Stimulated activated naive CD4-positive, alpha-beta T cell (primary cell): ENCODE results near the gene LMNTD1.

Experiments used
- DNase-seq, 6 experiments: peaks; one replicate each; lab custom pipeline; 2025; lab: John Stamatoyannopoulos, UW

The LMNTD1 gene

DNA sequence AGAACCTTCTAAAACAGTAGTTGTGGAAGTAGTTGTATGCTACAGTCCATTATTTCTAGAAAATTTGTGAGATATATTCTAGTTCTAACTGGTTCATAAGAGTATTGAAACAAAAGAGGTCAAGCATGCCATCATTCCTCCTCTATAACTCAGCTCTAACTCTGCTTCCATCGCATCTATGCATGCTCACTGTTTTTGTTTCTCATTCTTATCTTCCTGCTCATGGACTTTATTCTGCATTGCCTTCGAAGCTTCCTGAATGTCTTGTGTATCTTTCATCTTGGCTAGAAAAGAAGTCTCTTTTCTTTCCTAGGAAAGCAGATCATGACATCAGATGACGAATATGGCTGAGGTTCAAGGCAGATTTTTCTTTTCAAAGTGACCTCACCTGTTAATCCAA, 402 bp downstream of the LMNTD1 start:
- DNase-seq, result no peak

DNA sequence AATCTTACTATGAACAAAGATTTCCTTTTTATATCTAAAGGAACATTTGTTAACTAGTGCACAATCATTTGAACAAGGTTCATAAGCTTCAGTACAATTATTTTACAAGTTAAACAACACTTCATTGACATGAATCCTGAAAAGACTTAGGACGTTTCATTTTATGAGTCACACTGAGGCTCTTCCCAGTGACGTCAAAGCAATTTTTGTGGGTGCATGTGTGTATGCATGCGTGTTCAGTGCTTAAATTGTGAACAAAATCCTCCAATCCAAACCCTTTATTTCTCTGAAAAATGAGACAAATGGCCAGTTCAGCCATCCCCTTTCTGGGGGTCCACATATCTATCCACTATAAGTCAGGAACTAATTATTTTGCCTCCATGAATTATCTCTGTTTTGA, 2.9 kb downstream of the LMNTD1 start:
- DNase-seq, result no peak

DNA sequence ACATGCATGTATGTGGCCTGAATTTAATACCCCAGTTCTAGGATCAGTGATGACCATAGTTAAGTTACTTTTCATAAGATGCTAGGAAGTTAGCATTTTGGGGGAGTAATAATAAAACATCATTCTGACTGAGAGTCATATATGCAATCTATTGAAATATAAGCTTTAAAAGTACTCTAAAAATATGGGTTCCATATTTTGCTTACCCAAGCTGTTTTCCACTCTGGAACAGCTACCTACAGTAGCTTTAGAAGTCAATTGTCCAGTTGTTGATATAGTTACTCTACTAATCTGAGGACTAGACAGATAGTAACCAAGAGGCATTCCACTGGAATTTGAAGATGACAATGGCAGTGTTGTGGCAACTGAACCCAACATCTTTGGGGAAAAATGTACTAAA, 4.0 kb downstream of the LMNTD1 start:
- no peak for DNase-seq

DNA sequence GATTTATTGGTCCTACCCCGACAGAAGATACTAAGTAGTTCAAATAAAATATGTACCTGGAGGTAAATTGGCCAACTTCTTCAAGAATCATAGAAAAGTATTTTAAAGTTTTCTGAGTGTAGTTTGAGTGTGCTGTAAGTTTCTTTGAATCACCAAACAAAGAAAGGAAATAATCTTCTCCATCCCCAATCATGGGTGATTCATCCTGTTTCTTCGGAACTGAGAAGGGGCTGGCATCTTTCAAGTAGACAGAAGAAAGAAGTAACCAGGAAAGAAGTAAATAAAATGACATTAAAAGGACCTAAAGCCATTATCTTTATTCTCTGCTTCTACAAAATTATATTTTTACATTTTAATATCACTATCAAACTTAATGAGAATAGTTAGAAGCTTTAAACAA, 6.8 kb downstream of the LMNTD1 start:
- DNase-seq, result no peak

DNA sequence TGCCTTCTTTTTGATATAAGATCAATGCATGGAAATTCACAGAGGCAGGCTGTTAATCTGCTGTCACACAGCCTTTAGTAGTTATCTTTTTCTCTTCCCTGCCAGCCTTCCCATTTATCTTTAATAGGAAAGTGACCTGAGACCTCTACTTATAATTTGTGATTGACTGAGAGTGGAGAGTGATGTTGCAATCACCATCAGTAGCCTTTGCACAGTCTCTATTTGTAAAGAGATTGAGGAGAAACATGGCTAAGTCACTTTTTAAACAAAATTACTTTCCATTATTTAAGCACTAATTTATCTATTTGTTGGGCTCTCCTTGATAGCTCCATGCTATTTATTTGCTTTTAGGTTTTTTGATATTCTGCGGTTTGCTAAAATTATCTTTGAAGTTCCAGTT, 19.9 kb downstream of the LMNTD1 start:
- DNase-seq, result no peak

DNA sequence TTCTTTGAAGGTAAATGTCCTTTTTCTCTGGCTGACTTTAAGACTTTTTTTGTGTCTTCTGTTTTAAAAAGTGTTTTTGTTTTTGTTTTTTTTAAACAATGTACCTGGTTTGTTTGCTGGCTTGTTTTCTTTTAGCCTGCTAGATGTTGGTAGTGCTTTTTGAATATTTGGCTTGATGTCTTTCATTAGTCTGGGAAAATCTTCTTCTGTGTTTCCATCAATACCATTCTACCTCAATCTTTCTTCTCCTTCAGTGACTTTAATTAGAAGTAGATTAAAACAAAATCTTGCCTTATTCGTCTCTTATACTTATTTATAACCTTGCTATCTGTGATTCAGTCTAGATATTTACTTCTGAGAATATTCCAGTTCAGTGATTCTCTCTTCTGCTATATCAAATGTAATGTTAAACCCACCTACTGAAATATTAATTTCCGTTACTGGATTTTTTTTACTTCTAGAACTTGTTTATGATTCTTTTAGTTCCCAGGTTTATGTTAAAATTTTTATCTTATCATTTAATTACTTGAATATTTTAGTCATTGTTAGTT, 21.5 kb downstream of the LMNTD1 start:
- no peak for DNase-seq

DNA sequence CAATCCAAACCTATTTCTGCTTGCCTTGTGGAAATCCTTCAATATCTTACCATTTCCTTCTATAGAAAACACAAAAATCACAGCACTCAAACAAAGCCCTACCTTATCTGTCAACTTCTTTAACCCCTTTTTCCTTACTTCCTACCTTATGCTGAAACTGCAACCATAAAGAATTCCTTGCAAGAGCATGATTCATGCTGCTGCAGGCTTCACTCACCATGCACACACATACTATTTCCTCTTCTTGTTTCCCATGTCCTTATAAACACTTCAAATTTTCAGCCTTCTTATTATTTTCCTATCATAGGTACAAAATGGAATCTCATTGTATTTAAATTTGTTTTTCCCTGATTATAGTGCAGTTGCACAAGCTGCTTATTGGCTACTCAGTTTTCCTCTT, 23.3 kb downstream of the LMNTD1 start:
- no peak for DNase-seq

DNA sequence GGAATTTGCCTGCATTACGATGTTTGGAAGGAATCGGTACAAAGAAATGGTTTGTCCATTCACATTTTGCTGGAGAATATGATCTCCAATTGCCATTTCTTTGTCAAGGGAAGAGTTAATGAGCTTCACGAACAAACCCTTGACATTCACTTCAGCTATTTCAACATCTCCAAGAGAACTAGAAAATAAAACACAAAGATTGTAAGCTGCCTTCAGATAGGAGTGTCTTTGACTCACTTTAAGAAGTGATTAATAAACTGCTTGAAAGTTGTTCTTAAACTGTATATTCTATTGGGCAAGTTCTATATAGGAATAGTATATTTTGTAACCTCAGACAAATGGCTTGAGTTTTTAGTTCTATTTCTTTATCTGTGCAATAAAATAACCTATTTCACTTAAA, 26.3 kb downstream of the LMNTD1 start:
- no peak for DNase-seq

DNA sequence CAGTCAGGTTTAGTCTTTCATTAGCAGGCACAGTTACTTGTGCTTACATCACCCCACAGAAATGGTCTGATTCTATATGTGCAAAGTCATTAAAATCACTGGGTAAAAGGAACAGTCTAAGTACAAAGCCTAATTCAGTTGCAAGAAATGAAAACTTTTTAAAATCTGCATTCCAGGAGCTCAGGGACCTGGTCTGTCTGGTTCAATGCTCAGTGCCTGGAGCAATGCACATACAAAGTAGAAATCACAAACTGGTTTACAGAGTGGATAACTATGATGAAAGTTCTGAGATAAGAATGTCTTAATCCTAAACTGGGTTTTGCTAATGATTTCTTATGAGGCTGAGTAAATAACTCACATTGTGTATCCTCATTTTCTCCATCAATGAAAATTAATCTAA, 28.7 kb downstream of the LMNTD1 start:
- no peak for DNase-seq

DNA sequence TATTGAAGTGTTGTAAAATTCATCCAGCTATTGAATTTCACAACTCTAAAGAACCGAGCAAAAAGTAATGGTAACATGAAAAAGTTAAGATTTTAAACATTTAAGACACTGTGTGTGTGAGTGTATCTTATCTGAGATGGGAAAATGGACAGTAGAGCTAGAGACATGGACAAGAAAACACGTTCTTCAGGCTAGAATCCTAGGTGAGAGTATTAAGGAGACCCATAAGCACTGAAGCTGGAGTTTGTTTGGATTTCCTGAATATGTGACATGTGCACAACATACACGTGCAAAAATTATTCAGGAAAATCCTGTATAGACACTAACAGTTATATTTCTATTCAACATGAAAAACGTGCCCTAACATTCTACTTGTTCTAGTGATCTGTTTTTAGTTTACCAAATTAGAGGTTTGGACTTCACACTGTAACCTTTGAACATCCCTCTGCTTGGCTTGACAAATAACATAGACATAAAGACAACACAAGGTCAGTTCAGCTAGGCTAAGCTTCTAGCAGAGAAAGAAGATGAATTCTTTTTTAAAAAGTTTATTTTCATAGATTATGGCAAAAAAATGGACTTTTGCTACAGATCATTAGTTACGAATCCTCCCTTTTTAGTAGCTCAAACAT, 31.3 kb downstream of the LMNTD1 start:
- DNase-seq, result no peak

DNA sequence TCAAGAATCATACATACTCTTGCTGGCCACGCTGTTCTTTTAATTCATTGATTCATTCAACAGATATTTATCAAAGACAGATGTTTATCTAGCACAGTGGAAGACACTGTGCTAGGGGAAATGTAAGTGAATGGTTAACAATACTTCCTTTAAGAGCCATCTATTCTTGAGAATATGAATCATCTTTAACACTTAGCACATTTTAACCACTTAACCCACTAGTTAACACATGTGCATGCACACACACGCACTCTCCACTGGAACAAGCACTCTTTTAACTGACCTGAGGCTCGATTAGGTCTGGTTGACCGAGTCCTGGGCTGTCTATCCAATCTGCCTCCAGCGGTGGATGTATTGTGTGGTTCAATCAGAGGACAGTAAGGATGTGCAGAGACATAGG, 34.6 kb downstream of the LMNTD1 start:
- no peak for DNase-seq

DNA sequence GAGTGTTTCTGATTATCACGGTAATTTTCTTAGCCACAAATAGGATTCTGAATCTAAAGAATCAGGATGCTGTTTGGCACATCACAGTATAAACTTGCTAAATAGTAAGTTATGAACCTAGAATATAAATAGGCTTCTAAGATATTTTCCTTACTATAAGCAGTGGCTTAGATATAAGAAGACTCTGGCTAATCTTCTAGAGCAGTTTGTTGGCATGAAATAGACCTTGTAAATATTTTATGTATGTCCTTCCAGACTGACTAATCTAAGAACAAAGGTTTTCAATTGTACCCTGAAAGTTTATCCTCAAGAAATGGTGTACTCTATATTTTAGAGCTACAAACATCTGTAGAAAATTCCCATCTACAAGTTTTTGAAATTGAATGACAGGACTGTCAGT, 48.3 kb downstream of the LMNTD1 start:
- no peak for DNase-seq

DNA sequence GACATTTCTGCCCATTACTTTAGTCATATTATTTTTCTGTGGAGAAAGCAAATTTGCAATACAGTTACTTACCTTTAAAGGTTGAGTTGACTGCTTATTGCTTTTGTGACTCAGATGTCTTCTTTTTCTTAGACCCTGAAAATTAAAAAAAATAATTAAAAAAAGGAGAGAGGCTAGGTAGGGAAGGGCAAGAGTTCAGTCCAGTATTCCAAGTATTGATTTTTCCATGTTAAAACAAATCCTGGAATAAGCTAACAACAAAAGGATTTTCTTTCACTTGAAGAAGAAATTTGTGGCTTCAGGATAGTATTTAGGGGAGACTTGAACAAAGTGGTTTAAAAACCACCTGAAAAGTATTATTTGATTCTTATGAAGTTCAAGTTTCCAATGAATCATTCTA, 49.4 kb downstream of the LMNTD1 start:
- no peak for DNase-seq

DNA sequence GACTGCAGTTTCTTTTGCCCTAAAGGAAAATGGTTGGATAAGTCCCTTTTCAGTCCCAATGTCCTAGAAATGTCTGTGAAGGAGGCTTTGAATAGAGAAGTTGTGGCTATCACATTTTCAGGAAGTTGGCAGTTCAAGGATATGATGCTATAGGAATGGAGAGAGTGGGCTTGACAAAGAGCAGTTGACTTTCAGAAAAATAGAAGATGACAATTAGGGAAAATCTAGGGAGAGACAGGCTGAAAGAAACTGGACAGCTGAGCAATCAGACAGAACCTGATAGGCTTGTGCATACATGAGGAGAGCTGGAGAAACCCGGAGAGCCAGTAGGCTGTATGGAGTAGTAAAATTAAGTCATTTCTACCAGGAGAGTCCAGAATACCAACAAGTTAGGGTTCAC, 50.5 kb downstream of the LMNTD1 start:
- no peak for DNase-seq

DNA sequence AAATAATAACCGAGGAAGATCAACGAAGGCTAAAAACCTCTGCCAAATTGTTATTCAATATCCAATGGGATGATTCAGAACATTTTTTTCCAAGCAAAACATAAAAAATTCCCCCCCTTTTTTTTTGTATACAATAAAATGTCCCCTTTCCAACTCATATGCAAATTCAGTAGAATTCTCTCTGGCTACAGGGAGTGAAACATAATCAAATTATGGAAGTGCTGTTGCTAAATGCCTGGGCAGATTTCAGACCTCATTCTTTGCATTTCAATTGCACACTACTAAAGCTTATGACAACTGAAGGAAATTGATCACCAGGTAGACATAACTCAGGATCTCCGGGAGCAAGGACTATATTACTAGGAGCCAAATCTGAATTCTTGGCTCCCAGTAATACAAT, 51.0 kb downstream of the LMNTD1 start:
- DNase-seq, result no peak

DNA sequence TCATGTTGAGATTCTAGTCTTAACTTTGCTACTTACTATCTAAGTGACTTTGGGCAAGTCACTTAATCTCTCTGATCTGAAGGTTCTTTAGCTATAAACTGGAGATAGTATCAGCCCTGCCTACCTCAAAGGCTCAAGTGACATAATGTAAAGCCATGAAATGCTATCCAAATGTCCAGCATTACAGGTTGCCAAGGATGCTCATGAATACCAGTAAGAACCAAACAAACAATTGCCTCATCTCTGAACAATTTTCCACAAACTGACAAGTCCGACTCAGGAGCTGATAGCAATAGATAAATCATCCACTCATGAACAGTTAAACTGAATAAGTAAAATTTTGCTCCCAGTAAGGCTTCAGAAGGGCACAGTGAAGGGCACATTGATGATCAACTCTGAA, 51.5 kb downstream of the LMNTD1 start:
- no peak for DNase-seq

DNA sequence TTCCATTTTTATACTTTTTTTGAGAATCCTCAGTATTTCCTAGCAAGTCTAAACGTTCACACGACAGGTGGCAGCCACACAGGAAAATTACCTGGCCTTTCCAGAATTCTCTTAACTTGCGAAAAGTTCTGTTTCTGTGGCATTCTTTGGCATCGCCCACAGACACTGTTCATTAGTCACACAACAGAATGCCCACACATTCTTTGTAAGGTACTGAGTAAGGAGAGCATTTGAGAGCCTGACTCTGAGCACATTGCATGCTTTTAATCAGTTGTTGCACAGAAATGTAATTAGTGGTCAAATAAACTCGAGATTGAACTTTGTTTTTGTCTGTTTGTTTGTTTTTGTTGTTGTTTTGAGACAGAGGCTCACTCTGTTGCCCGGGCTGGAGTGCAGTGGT, 52.4 kb downstream of the LMNTD1 start:
- DNase-seq, result no peak

DNA sequence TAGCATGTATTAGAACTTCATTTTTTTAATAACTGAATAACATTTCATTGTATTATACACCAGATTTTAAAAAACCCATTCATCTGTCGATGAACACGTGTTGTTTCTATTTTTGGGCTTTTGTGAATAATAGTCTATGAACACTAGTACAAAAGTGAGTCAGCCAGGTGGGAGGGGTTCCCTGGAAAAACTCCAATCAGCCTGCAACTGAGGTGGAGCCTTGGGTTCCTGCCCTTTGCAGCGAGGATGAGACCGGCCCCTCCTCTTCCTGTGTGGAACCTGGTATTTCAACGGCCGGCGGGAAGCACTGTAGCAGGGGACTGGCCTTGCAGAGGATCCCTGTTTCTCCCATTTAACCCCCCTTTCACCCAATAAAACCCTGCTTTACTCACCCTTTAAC, 56.1 kb downstream of the LMNTD1 start:
- no peak for DNase-seq

DNA sequence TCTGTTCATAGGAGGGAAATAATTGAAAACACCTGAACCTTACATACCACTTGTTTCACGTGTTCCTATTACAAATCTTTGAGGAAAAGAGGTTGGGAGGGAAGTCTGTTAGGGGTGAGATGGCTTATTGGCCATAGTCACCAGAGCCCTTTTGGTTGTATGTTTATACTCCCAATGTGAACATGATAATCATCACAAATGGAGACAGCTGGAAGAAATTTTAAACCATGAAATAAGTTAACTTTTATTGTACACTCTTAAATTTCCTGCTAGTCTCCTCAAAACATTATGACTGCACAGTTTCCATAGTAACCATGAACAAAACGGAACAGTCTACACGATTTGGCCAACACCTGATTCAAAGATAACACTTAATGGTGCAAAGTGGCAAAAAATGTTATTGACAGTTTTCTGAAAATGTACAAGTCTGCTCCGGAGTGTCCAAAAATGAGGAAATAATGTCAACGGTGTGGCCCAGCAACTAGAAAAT, 56.9 kb downstream of the LMNTD1 start:
- peak in 1 of 6 experiments; percentile 5 for DNase-seq

DNA sequence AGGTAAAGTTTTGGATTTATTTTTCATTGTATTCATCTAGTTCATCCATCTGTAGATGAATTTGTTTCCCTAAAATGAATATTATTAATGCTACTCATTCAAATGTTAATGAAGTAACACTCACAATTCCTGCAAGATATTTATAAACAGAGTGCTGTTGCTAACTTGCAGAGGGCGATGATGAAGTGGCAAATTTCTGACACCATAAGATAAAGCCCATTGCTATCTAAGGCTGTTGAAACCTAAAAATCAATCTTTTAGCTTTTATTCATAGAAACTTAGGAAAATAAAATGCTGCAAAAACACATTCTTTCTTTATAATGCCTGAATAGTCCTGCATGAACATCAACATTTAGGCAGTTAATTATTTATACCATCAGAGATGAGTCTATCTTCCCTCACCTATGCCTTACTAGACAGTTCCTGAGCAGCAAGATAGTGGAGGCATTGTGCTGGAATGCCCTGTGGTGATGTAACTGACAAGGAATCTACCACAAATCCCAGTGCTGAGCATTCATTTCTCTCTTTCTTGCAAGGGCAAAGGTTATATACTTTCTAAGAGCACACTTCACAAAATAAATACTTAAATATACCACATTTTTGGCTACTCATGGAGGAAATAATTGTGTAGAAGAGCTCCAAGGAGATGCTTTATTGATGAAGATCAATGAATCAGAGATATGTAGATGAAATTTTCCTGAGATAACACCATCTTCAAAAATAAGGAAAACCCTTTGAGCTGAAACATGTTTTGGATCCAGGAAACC, 57.6 kb downstream of the LMNTD1 start:
- no peak for DNase-seq

DNA sequence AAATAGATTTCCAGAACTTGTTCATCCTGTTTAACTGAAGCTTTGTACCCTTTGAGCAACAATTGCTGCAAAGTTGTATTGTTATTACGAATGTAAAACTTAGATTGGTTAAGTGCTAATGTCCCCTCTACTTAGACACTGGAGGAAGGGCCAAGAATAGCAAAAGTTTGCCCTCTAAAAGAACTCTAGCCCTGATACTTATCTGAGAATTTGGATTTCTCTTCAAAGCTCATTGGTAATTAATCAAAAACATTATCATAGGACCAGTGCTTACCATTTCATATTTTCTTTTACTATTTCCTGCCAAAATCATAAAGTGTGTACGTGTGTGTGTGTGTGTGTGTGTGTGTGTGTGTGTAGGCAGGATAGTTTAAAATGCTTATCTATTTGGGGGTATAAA, 58.2 kb downstream of the LMNTD1 start:
- DNase-seq, result no peak

DNA sequence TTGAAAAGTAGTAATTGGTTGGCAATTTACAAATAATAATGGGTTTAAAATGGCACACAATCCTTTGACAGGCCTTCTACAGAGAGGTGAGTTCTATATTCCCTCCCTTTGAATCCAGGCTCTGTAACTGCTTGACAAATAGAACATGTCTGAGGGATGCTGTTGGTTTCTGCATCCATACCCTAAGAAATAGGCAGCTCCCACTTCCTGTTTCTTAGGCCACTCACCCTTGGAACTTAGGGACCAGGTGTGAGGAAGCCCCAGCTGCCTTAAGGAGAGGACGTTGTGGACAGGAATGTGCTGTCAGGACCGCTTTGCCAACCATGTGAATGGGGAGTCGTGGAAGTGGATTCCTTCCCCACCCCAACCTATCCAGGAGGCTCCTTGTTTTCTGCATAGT, 59.4 kb downstream of the LMNTD1 start:
- DNase-seq, result no peak
